ENCODE results near the gene GPR17.

The GPR17 gene

GRCh38 chr2:127670055-127670956 lies 24.4 kb downstream of the GPR17 start:
- DNase-seq (ENCODE audit: low read depth, low spot score): no peak

GRCh38 chr2:127670957-127671290 lies 25.0 kb downstream of the GPR17 start:
- no peak for DNase-seq (ENCODE audit: low read depth, low spot score)

- DNase-seq (ENCODE audit: low read depth, low spot score): no peak
Measured at GRCh38 chr2:127671557-127672302, 25.8 kb downstream of the GPR17 start.

- no peak for DNase-seq (ENCODE audit: low read depth, low spot score)
Measured at GRCh38 chr2:127672341-127673224, 26.6 kb downstream of the GPR17 start.

- no peak for DNase-seq (ENCODE audit: low read depth, low spot score)
Measured at GRCh38 chr2:127673291-127674069, 27.5 kb downstream of the GPR17 start.

- no peak for DNase-seq (ENCODE audit: low read depth, low spot score)
Measured at GRCh38 chr2:127674241-127675209, 28.6 kb downstream of the GPR17 start.

- DNase-seq (ENCODE audit: low read depth, low spot score): no peak
Measured at GRCh38 chr2:127675331-127676261, 29.6 kb downstream of the GPR17 start, which contains the start of gene LIMS2. TSS of gene LIMS2 (minus strand) at chr2:127675530. CDS start at chr2:127675024, 506 bp downstream.

- no peak for DNase-seq (ENCODE audit: low read depth, low spot score)
Measured at GRCh38 chr2:127676906-127677305, 31.0 kb downstream of the GPR17 start.

- DNase-seq (ENCODE audit: low read depth, low spot score): no peak
Measured at GRCh38 chr2:127678531-127678930, 32.6 kb downstream of the GPR17 start.

GRCh38 chr2:127678991-127679390 lies 33.0 kb downstream of the GPR17 start:
- DNase-seq (ENCODE audit: low read depth, low spot score): no peak

GRCh38 chr2:127679680-127680361 lies 33.9 kb downstream of the GPR17 start:
- DNase-seq (ENCODE audit: low read depth, low spot score): no peak

- DNase-seq (ENCODE audit: low read depth, low spot score): no peak
Measured at GRCh38 chr2:127680706-127681287, 34.8 kb downstream of the GPR17 start.

- DNase-seq (ENCODE audit: low read depth, low spot score): no peak
Measured at GRCh38 chr2:127681288-127681804, 35.4 kb downstream of the GPR17 start.

- DNase-seq (ENCODE audit: low read depth, low spot score): no peak
Measured at GRCh38 chr2:127681976-127682857, 36.3 kb downstream of the GPR17 start.

GRCh38 chr2:127683056-127683455 lies 37.1 kb downstream of the GPR17 start:
- DNase-seq (ENCODE audit: low read depth, low spot score): no peak

- no peak for DNase-seq (ENCODE audit: low read depth, low spot score)
Measured at GRCh38 chr2:127683757-127684156, 37.8 kb downstream of the GPR17 start.
